Esophagus squamous epithelium (tissue), 5 donors: Measurements from ENCODE around the gene NFKBIZ. TPM values are rescaled to one million over a fixed set of nuclear protein-coding genes. Genes with fewer than 3 reads are reported as not detected.
A peak's percentile ranks its signal among the peaks of the same experiment; 100 is the strongest.
"Not testable (repeated sequence)": the region's sequence is repeated elsewhere in the genome, so short reads cannot be mapped to it uniquely, and the experiment has no call there.

ENCODE experiments used
- DNase-seq: peaks from one replicate; lab custom pipeline; 2025; lab: John Stamatoyannopoulos, UW
- H3K27ac ChIP-seq, 4 donors: fragments of 200-600 bp; sonication (generic); one replicate each; pipeline ENCODE4 v1.5.1; 2016 to 2019; ENCODE audit warnings: mild to moderate bottlenecking in 1 of 4
- H3K27me3 ChIP-seq, 4 donors: fragments of 200-600 bp; sonication (generic); 1 replicate in 3 of 4; 2 replicates in 1 of 4; pipeline versions ENCODE4 v1.5.1 to v1.6.0; 2017 to 2021; ENCODE audit warnings: antibody characterized with exemption in 1 of 4
- H3K36me3 ChIP-seq, 3 donors: fragments of 200-600 bp; sonication (generic); one replicate each; pipeline ENCODE4 v1.5.1; 2016 to 2019
- H3K4me1 ChIP-seq, 3 donors: fragments of 200-600 bp; sonication (generic); one replicate each; pipeline ENCODE4 v1.5.1; 2017 to 2019
- H3K4me3 ChIP-seq, 4 donors: fragments of 200-600 bp; sonication (generic); 1 replicate in 3 of 4; 2 replicates in 1 of 4; pipeline ENCODE4 v1.5.1; 2016 to 2019; ENCODE audit warnings: mild to moderate bottlenecking in 2 of 4, moderate library complexity in 1 of 4
- H3K9me3 ChIP-seq, 3 donors: fragments of 200-600 bp; sonication (generic); one replicate each; pipeline ENCODE4 v1.5.1; 2016 to 2019
- POLR2A ChIP-seq, 4 donors: fragments of 450-650 bp; IDR thresholded peaks; one replicate each; pipeline ENCODE4 v1.6.1; 2017; ENCODE audit warnings: antibody characterized with exemption in 4 of 4, mild to moderate bottlenecking in 4 of 4, moderate library complexity in 3 of 4
- WGBS, 2 donors: methylation state at CpG; one replicate each; pipeline ENCODE4 v1.1.5; 2018; 5-methylcytosine and 5-hydroxymethylcytosine counted together
- intact Hi-C: fragments of 100-400 bp; cut with DNase I; formaldehyde crosslinking; loops from one replicate; pipeline ENCODE4 v1.15.0; 2022
- total RNA-seq, 4 donors: library from RNA; depleted of rRNA; stranded (reverse); fragments of >200 nt; gene quantifications; one replicate each; pipeline ENCODE4 v1.1.0, GENCODE V29; 2016
- TF ChIP-seq, protein P1 (sequence below), 6 experiments: fragments of 450-650 bp in 4 of 6; fragments of 200-600 bp in 2 of 6; sonication (generic) in 2 of 6; IDR thresholded peaks; one replicate each; pipeline ENCODE4 v1.5.1; 2016 to 2019; ENCODE audit warnings: antibody characterized with exemption in 6 of 6, mild to moderate bottlenecking in 4 of 6, moderate library complexity in 4 of 6
- donor health status: DM: yes; HTN: yes; CAD: no.

NFKBIZ gene
- total RNA-seq, 4 donors from 2014 or later = 19.2 to 108 (median 35.4) TPM

DNA sequence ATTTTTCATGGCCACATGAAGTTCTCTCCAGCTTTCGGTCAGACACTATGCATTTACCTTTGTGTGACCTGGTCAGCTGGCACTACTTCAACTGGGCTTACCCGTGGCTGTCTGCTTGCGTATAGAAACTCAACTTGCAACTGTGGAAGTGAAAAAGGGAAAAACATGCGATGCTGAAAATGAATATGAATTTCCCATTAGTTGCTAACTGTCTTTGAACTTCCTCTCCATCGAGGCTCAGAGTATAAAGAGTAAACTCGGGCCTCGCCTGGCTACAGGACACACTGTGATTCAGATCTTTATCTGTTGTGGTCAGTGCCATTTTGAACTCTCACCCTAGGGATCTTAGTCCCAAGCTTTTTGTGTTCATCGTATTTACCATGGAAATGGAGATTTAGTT is 26.8 kb downstream of the NFKBIZ start:
- Histone ChIP-seq H3K4me3 (no peak overlapping the region), H3K36me3 (no peaks in the 10 kb centered on the region), H3K9me3 (no peaks in the 10 kb centered on the region), H3K4me1 (peaks cover 0 to 21% (median 0%) of the 10 kb centered on the region in 3 donors), H3K27me3 (no peaks in the 10 kb centered on the region), H3K27ac (no peak overlapping the region)
- intact Hi-C loops = no loop called here
- 65 to 81% methylated on average over 8 of the region's 8 CpGs for WGBS, 2 donors
- TF ChIP-seq, protein P1, sequence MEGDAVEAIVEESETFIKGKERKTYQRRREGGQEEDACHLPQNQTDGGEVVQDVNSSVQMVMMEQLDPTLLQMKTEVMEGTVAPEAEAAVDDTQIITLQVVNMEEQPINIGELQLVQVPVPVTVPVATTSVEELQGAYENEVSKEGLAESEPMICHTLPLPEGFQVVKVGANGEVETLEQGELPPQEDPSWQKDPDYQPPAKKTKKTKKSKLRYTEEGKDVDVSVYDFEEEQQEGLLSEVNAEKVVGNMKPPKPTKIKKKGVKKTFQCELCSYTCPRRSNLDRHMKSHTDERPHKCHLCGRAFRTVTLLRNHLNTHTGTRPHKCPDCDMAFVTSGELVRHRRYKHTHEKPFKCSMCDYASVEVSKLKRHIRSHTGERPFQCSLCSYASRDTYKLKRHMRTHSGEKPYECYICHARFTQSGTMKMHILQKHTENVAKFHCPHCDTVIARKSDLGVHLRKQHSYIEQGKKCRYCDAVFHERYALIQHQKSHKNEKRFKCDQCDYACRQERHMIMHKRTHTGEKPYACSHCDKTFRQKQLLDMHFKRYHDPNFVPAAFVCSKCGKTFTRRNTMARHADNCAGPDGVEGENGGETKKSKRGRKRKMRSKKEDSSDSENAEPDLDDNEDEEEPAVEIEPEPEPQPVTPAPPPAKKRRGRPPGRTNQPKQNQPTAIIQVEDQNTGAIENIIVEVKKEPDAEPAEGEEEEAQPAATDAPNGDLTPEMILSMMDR (IDR thresholded peaks at IDR 0.05) = no peak
- TF ChIP-seq POLR2A (IDR thresholded peaks at IDR 0.05) = no peak
- DNase-seq = no peak

DNA sequence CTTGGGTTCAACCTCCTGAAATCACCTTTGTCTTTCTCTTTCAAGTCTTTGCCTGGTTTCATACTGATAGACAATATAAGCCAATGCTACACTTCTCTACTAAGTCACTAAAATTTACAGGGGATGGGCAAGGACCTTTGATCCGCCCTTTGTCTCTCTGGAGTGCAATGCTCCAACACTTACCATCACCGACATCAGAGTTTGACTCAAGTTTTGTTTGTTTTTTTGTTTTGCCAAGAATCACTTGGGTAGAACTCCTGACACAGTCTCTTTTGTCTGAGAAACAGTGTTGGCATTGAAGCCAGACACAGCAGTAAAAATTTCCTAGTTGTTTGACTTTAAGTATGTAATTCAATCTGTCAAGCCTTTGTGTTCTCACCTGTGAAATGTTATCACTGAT is 29.3 kb downstream of the NFKBIZ start:
- no peak for DNase-seq
- Histone ChIP-seq H3K27ac (peak overlapping the region in 3 of 4 donors; percentile 36 to 62 (median 59)), H3K4me1 (peaks cover 0 to 21% (median 0%) of the 10 kb centered on the region in 3 donors), H3K9me3 (no peaks in the 10 kb centered on the region), H3K4me3 (no peak overlapping the region), H3K36me3 (no peaks in the 10 kb centered on the region), H3K27me3 (no peaks in the 10 kb centered on the region)
- intact Hi-C loops = no loop called here
- TF ChIP-seq, protein P1 (IDR thresholded peaks at IDR 0.05) = no peak
- TF ChIP-seq POLR2A (IDR thresholded peaks at IDR 0.05) = no peak
- 64 to 68% methylated on average over 2 of the region's 2 CpGs for WGBS, 2 donors

DNA sequence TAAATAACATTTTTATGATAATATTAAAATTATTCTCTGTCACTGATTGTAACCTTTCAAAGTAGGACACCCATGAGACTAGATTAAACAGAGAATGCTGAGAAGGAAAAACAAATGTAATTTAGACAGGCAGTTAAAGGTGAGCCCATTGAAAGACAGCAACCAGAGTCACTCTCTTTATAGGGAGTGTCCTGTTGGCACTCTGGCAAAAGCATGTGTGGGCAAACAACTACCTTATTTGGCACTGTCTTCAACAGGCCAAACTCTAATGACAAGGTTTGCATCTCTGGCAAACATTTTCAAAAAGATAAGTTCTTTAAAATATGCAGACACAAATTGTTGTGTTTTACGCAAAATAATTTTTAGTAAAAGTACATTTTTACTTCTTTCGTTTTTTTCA is 29.8 kb downstream of the NFKBIZ start:
- Histone ChIP-seq H3K9me3 (no peaks in the 10 kb centered on the region), H3K4me1 (peaks cover 0 to 21% (median 0%) of the 10 kb centered on the region in 3 donors), H3K36me3 (no peaks in the 10 kb centered on the region), H3K27ac (peak overlapping the region in 3 of 4 donors; percentile 36 to 62 (median 59)), H3K27me3 (no peaks in the 10 kb centered on the region), H3K4me3 (no peak overlapping the region)
- no peak for DNase-seq
- WGBS, 2 donors = 72 to 82% methylated on average over 2 of the region's 2 CpGs
- intact Hi-C loops = no loop called here
- TF ChIP-seq, protein P1 (IDR thresholded peaks at IDR 0.05) = no peak
- TF ChIP-seq POLR2A (IDR thresholded peaks at IDR 0.05) = no peak

DNA sequence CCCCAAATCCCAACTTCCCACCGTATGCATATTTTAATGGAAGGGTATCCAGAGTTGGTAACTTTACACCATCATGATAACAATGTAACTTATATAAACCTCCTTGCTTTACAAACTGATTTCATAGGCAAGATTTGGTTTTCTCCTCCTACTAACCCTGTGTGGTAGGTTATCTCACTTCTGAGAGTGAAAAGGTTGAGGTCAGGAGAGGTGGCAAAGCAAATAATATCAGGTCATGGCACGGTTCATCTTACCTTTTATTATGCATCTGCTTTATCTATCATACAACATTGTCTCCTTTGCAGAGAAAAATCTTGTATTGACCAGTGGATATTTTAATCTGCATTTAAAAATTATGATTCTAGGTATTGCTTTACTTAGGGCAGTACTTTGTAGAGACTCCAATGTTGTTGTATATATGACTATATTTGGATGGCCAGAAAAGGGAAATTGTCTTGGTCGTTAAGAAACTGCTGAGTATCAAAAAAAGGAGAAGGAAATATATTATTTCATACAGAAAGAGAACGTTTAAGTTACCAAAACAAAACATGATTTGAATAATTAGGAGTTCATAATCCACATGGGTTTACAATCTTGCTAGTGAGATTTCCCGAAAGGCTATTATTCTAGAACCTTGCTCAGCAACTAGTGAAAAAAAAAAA is 30.4 kb downstream of the NFKBIZ start:
- H3K4me3 ChIP-seq = no peak overlapping the region
- H3K27me3 ChIP-seq = no peaks in the 10 kb centered on the region
- TF ChIP-seq, protein P1 (IDR thresholded peaks at IDR 0.05) = no peak
- H3K27ac ChIP-seq = peak overlapping the region in 2 of 4 donors; percentile 59 to 62
- no peaks in the 10 kb centered on the region for H3K36me3 ChIP-seq
- whole genome bisulfite sequencing, 2 donors = 53% methylated on average over 5 of the region's 5 CpGs
- no peaks in the 10 kb centered on the region for H3K9me3 ChIP-seq
- intact Hi-C loops = no loop called here
- H3K4me1 ChIP-seq = peaks cover 0 to 21% (median 0%) of the 10 kb centered on the region in 3 donors
- no peak for DNase-seq

DNA sequence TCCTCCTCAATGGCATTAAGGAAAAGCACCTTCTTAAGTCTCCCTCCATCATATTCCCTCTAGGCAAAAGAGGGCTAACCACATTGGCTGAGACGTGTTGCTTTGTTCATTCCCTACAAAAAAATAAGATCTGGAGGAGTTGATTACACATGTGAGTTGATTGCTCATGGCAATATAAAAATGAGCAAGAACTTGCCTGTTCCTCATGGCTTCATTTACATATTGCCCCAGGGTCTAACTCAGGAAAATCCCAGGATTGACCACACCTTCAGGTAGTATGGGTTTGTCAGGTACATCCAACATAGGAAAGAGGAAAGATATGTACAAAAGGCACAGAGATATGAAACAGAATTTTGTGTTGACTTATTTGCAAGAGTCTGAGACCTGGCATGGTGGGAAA is 35.5 kb downstream of the NFKBIZ start:
- Histone ChIP-seq H3K27ac (no peak overlapping the region), H3K9me3 (no peaks in the 10 kb centered on the region), H3K4me3 (no peak overlapping the region), H3K36me3 (no peaks in the 10 kb centered on the region), H3K27me3 (no peaks in the 10 kb centered on the region), H3K4me1 (peaks cover 0 to 35% (median 10%) of the 10 kb centered on the region in 3 donors)
- 18 to 69% methylated on average over 1 of the region's 1 CpG for WGBS, 2 donors
- TF ChIP-seq, protein P1 (IDR thresholded peaks at IDR 0.05) = no peak
- TF ChIP-seq POLR2A (IDR thresholded peaks at IDR 0.05) = no peak
- DNase-seq = no peak
- intact Hi-C loops = no loop called here

DNA sequence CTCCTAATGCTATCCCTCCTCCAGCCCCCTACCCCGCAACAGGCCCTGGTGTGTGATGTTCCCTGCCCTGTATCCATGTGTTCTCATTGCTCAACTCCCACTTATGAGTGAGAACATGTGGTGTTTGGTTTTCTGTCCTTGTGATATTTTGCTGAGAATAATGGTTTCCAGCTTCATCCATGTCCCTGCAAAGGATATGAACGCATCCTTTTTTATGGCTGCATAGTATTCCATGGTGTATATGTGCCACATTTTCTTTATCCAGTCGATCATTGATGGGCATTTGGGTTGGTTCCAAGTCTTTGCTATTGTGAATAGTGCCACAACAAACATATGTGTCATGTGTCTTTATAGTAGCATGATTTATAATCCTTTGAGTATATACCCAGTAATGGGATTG is 36.3 kb downstream of the NFKBIZ start:
- intact Hi-C loops, DNase-seq: not testable (repeated sequence)
- 86 to 90% methylated on average over 3 of the region's 3 CpGs for WGBS, 2 donors

More for the DNA sequence above, 36.3 kb downstream of the NFKBIZ start:
- H3K36me3 ChIP-seq, H3K27ac ChIP-seq, H3K4me3 ChIP-seq, H3K27me3 ChIP-seq, H3K9me3 ChIP-seq: not testable (repeated sequence)
- peaks cover 0 to 28% (median 10%) of the 10 kb centered on the region in 3 donors for H3K4me1 ChIP-seq
